Stimulated activated CD8-positive, alpha-beta memory T cell treated with anti-CD3 and anti-CD28 coated beads, Interleukin-7, amount 100 ng/mL, for 4 hours (primary cell): ENCODE data around the gene ZNF662.
"Not testable (repeated sequence)": the region's sequence is repeated elsewhere in the genome, so short reads cannot be mapped to it uniquely, and the experiment has no call there.

ENCODE experiments used
- DNase-seq, 2 donors: peaks; one replicate each; pipeline ENCODE4 v3.0.0-alpha.2; 2020; ENCODE audit warnings: low read depth in 2 of 2

Gene ZNF662

GRCh38 chr3:42906070-42906847 lies at the start of gene ZNF662:
TSS of gene ZNF662 (plus strand) at chr3:42906142. CDS start at chr3:42908115, 1,973 bp downstream.
- DNase-seq = peak in 1 of 2 donors; percentile 2

GRCh38 chr3:42856544-42856943 lies 49.4 kb upstream of the ZNF662 start:
- no peak for DNase-seq

- no peak for DNase-seq
Observed at GRCh38 chr3:42864321-42864950, 41.5 kb upstream of the ZNF662 start.

GRCh38 chr3:42865256-42865655 lies 40.7 kb upstream of the ZNF662 start:
- no peak for DNase-seq

- no peak for DNase-seq
Observed at GRCh38 chr3:42867138-42867537, 38.8 kb upstream of the ZNF662 start.

GRCh38 chr3:42868841-42869240 lies 37.1 kb upstream of the ZNF662 start:
- no peak for DNase-seq

- no peak for DNase-seq
Observed at GRCh38 chr3:42871592-42872196, 34.2 kb upstream of the ZNF662 start.

- no peak for DNase-seq
Observed at GRCh38 chr3:42872718-42873117, 33.2 kb upstream of the ZNF662 start.

GRCh38 chr3:42873221-42873982 lies 32.5 kb upstream of the ZNF662 start:
- DNase-seq = no peak

- DNase-seq = no peak
Observed at GRCh38 chr3:42874749-42875148, 31.2 kb upstream of the ZNF662 start.

- no peak for DNase-seq
Observed at GRCh38 chr3:42875325-42876151, 30.4 kb upstream of the ZNF662 start, which contains the start of gene CYP8B1. TSS of gene CYP8B1 (minus strand) at chr3:42875879. CDS start at chr3:42875816, 63 bp downstream.

GRCh38 chr3:42876401-42876800 lies 29.5 kb upstream of the ZNF662 start:
- DNase-seq = no peak

- DNase-seq = no peak
Observed at GRCh38 chr3:42876940-42877720, 28.8 kb upstream of the ZNF662 start.

GRCh38 chr3:42877881-42878280 lies 28.1 kb upstream of the ZNF662 start:
- no peak for DNase-seq

GRCh38 chr3:42880183-42880582 lies 25.8 kb upstream of the ZNF662 start:
- DNase-seq = no peak

- peak; percentile 76 to 82 for DNase-seq
Observed at GRCh38 chr3:42880601-42881451, 25.1 kb upstream of the ZNF662 start.

- not testable (repeated sequence) for DNase-seq
Observed at GRCh38 chr3:42883251-42883930, 22.6 kb upstream of the ZNF662 start.

GRCh38 chr3:42884324-42884723 lies 21.6 kb upstream of the ZNF662 start:
- no peak for DNase-seq
